ENCODE measurements around the gene NUP153. TPM values are rescaled to one million over a fixed set of nuclear protein-coding genes. Genes with fewer than 3 reads are reported as not detected.

Gene NUP153
- total RNA-seq, 2 experiments from 2014 or later = 72.5 to 88.0 TPM

DNA sequence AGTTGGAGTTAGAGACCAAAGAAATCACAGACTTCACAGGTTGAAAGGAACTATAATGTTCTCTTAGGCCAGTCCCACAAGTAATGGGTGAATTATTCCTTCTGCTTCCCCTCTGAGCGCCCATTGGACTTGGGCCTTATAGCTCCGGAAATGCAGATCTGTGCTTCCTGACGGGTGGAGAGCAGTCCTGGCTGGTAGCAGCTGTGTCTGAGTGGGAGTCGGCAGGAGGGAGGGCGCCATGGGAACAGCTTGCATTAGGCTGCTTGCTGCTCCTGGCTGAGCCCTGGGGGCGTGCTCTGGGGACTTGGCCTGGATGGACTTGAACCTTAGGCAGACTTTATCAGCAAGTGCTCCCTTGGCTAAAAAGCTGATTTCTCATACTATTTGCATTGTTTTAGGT is 18.4 kb upstream of the NUP153 start:
- TF ChIP-seq, protein P1, sequence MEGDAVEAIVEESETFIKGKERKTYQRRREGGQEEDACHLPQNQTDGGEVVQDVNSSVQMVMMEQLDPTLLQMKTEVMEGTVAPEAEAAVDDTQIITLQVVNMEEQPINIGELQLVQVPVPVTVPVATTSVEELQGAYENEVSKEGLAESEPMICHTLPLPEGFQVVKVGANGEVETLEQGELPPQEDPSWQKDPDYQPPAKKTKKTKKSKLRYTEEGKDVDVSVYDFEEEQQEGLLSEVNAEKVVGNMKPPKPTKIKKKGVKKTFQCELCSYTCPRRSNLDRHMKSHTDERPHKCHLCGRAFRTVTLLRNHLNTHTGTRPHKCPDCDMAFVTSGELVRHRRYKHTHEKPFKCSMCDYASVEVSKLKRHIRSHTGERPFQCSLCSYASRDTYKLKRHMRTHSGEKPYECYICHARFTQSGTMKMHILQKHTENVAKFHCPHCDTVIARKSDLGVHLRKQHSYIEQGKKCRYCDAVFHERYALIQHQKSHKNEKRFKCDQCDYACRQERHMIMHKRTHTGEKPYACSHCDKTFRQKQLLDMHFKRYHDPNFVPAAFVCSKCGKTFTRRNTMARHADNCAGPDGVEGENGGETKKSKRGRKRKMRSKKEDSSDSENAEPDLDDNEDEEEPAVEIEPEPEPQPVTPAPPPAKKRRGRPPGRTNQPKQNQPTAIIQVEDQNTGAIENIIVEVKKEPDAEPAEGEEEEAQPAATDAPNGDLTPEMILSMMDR (conservative IDR thresholded peaks at IDR 0.05; ENCODE audit: low read length) = no peak
- TF ChIP-seq EZH2phosphoT487 (IDR thresholded peaks at IDR 0.05; ENCODE audit: borderline replicate concordance, low read depth, low read length) = no peak
- intact Hi-C loops (cut with micrococcal nuclease; ENCODE audit: unreplicated experiment) = no loop called here
- Histone ChIP-seq H3K9me3 (ENCODE audit: low read length) (no peaks in the 10 kb centered on the region), H3K27ac (ENCODE audit: low read depth, low read length, poor library complexity, severe bottlenecking) (no peak overlapping the region), H4K20me1 (ENCODE audit: insufficient read depth, low read length) (no peaks in the 10 kb centered on the region), H3K36me3 (ENCODE audit: insufficient read depth, low read length) (no peaks in the 10 kb centered on the region), H3K4me1 (ENCODE audit: insufficient read depth, low read length, poor library complexity, severe bottlenecking) (no peaks in the 10 kb centered on the region), H3K9me2 (ENCODE audit: insufficient read depth, low read length) (no peaks in the 10 kb centered on the region), H3K4me2 (ENCODE audit: low read length) (no peak overlapping the region), H3K79me2 (ENCODE audit: insufficient read depth, low read depth, low read length) (no peaks in the 10 kb centered on the region), H3K4me3 (ENCODE audit: low read depth, low read length, poor library complexity, severe bottlenecking) (no peak overlapping the region), H2AFZ (ENCODE audit: low read length) (no peak overlapping the region)
- BruUV-seq (replicated peaks) = no TSS peak
- CTCF ChIA-PET (ENCODE audit: unreplicated experiment) = no interaction called here
- POLR2A ChIA-PET = interaction anchor here (0.8 to 1.5 kb wide), 2 partner anchors 10 to 351 kb away, joined by 3 read pairs; no protein-coding TSS in a partner anchor
- no peak for DNase-seq (ENCODE audit: low spot score)

DNA sequence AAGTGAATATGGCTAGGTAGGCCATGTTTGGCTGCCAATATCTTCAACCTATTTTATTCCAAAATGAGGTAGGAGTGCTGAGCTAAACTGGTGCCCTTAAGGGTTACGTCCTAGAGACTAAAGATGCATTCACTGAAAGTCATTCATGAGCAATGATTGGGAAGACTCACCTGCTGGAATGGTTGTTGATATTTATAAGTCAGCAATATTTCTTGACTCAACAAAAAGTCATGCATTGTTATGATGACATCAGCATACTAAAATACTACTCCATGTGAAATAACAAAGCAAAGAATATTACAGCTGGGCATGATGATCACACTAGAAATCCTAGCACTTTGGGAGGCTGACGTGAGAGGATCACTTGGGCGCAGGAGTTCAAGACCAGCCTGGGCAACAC is 17.6 kb upstream of the NUP153 start:
- CTCF ChIA-PET (ENCODE audit: unreplicated experiment) = no interaction called here
- BruUV-seq (replicated peaks) = no TSS peak
- no peak overlapping the region for H3K27ac ChIP-seq (ENCODE audit: low read depth, low read length, poor library complexity, severe bottlenecking)

DNA sequence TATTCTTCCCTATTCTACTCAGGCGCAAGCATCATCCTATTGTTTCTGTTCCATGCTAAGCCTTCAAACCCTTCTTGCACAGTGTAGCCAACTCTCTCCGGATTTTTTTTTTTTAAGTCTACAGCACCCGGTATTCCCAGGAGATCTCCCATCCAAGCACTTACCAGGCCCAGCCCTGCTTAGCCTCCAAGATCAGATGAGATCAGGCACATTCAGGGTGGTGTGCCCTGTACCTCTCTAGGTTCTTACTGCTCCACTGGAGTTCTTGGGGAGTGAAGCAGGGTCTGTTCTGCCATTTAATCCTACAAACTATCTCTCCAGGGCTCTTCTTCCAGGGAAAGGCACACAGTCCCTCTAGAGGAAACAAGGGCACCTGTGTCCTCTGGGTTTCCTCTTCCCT is 14.9 kb upstream of the NUP153 start:
- no TSS peak for BruUV-seq (replicated peaks)
- Histone ChIP-seq H3K9me2 (ENCODE audit: insufficient read depth, low read length) (no peaks in the 10 kb centered on the region), H3K4me1 (ENCODE audit: insufficient read depth, low read length, poor library complexity, severe bottlenecking) (no peaks in the 10 kb centered on the region), H3K27ac (ENCODE audit: low read depth, low read length, poor library complexity, severe bottlenecking) (no peak overlapping the region), H3K4me2 (ENCODE audit: low read length) (no peak overlapping the region), H3K4me3 (ENCODE audit: low read depth, low read length, poor library complexity, severe bottlenecking) (no peak overlapping the region), H4K20me1 (ENCODE audit: insufficient read depth, low read length) (no peaks in the 10 kb centered on the region), H3K79me2 (ENCODE audit: insufficient read depth, low read depth, low read length) (no peaks in the 10 kb centered on the region), H3K9me3 (ENCODE audit: low read length) (no peaks in the 10 kb centered on the region), H3K36me3 (ENCODE audit: insufficient read depth, low read length) (no peaks in the 10 kb centered on the region), H2AFZ (ENCODE audit: low read length) (no peak overlapping the region)
- DNase-seq (ENCODE audit: low spot score) = no peak
- ChIA-PET POLR2A (interaction anchor here (0.7 kb wide), 1 partner anchor 23 kb away, joined by 6 read pairs; no protein-coding TSS in a partner anchor), CTCF (ENCODE audit: unreplicated experiment) (no interaction called here)
- TF ChIP-seq, protein P1 (conservative IDR thresholded peaks at IDR 0.05; ENCODE audit: low read length) = no peak
- TF ChIP-seq EZH2phosphoT487 (IDR thresholded peaks at IDR 0.05; ENCODE audit: borderline replicate concordance, low read depth, low read length) = no peak
- intact Hi-C loops (cut with micrococcal nuclease; ENCODE audit: unreplicated experiment) = no loop called here

More for the DNA sequence above, 17.6 kb upstream of the NUP153 start:
- intact Hi-C loops (cut with micrococcal nuclease; ENCODE audit: unreplicated experiment) = no loop called here
- no peaks in the 10 kb centered on the region for H3K4me1 ChIP-seq (ENCODE audit: insufficient read depth, low read length, poor library complexity, severe bottlenecking)
- no peaks in the 10 kb centered on the region for H3K9me2 ChIP-seq (ENCODE audit: insufficient read depth, low read length)
- no peaks in the 10 kb centered on the region for H3K36me3 ChIP-seq (ENCODE audit: insufficient read depth, low read length)
- TF ChIP-seq EZH2phosphoT487 (IDR thresholded peaks at IDR 0.05; ENCODE audit: borderline replicate concordance, low read depth, low read length) = no peak
- TF ChIP-seq, protein P1 (conservative IDR thresholded peaks at IDR 0.05; ENCODE audit: low read length) = no peak
- H3K4me2 ChIP-seq (ENCODE audit: low read length) = no peak overlapping the region
- H4K20me1 ChIP-seq (ENCODE audit: insufficient read depth, low read length) = no peaks in the 10 kb centered on the region
- H3K79me2 ChIP-seq (ENCODE audit: insufficient read depth, low read depth, low read length) = no peaks in the 10 kb centered on the region
- no peak overlapping the region for H2AFZ ChIP-seq (ENCODE audit: low read length)
- POLR2A ChIA-PET = interaction anchor here (0.8 to 1.5 kb wide), 2 partner anchors 10 to 351 kb away, joined by 3 read pairs; no protein-coding TSS in a partner anchor
- no peaks in the 10 kb centered on the region for H3K9me3 ChIP-seq (ENCODE audit: low read length)
- DNase-seq (ENCODE audit: low spot score) = no peak
- H3K4me3 ChIP-seq (ENCODE audit: low read depth, low read length, poor library complexity, severe bottlenecking) = no peak overlapping the region

Data from OCI-LY7 (cell line).